AG04450 (cell line): ENCODE measurements around the gene GAS6. TPM values are rescaled to one million over a fixed set of nuclear protein-coding genes. Genes with fewer than 3 reads are reported as not detected.

ENCODE experiments used
- CTCF ChIA-PET: fragments of 300-600, 350-600 bp; formaldehyde crosslinking; extraction: SDS; loops from one replicate; lab custom pipeline; 2022; ENCODE audit warnings: antibody characterized with exemption, inconsistent platforms; lab: Charles Lee
- POLR2A ChIA-PET: fragments of 350-600 bp; formaldehyde crosslinking; extraction: SDS; loops from one replicate; lab custom pipeline; 2021; ENCODE audit warnings: antibody characterized with exemption, inconsistent platforms; lab: Yijun Ruan, JAX
- DNase-seq: peaks from one replicate; pipeline ENCODE4 v3.0.0-alpha.2; 2011; ENCODE audit warnings: low read depth, low spot score
- H3K27ac ChIP-seq: one replicate; pipeline ENCODE4 v1.5.1; 2012; ENCODE audit warnings: low read depth, low read length, control low read depth
- H3K27me3 ChIP-seq: one replicate; pipeline ENCODE4 v1.6.0; 2012; ENCODE audit warnings: low read length; ENCODE audit not compliant: control insufficient read depth, insufficient read depth
- H3K4me3 ChIP-seq: 2 replicates; pipeline ENCODE4 v1.5.1; 2011; ENCODE audit warnings: mild to moderate bottlenecking, low read depth, low read length, control low read depth
- H3K9me3 ChIP-seq: 2 replicates; pipeline ENCODE4 v1.5.1; 2012; ENCODE audit warnings: low read length; ENCODE audit not compliant: control insufficient read depth, insufficient read depth
- CTCF ChIP-seq: IDR thresholded peaks from 2 replicates; pipeline ENCODE4 v1.5.1; 2011; ENCODE audit warnings: low read depth, low read length, control low read depth, inconsistent platforms
- polyA plus RNA-seq: library from polyadenylated mRNA; depleted of rRNA; stranded (reverse); fragments of >200 nt; gene quantifications from 2 replicates; pipeline ENCODE4 v1.2.3, GENCODE V29; 2011

The GAS6 gene
- polyA plus RNA-seq, 1 experiment: 356 TPM

DNA sequence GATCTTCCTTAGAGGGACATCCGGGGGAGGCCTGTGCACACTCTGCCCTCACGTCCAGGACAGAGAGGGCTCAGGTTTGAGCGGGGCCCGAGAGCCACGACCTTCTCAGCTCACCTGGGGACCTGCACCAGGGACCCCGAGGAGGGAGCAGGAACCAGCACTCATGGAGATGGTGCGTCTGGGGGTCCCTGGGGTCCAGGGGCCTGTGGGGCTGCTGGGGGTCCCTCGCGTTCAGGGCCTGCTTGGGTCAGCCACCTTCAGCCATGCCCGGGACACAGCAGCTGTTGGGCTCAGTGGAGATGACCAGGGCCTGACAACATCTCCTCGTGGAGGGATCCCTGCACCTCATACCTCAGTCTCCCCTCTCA, 57.8 kb downstream of the GAS6 start:
- POLR2A ChIA-PET: no interaction called here
- Histone ChIP-seq H3K27ac (no peak overlapping the region), H3K4me3 (no peak overlapping the region), H3K9me3 (peaks cover 43% of the 10 kb centered on the region), H3K27me3 (no peaks in the 10 kb centered on the region)
- no peak for DNase-seq
- CTCF ChIA-PET: no interaction called here
- TF ChIP-seq CTCF: no peak

DNA sequence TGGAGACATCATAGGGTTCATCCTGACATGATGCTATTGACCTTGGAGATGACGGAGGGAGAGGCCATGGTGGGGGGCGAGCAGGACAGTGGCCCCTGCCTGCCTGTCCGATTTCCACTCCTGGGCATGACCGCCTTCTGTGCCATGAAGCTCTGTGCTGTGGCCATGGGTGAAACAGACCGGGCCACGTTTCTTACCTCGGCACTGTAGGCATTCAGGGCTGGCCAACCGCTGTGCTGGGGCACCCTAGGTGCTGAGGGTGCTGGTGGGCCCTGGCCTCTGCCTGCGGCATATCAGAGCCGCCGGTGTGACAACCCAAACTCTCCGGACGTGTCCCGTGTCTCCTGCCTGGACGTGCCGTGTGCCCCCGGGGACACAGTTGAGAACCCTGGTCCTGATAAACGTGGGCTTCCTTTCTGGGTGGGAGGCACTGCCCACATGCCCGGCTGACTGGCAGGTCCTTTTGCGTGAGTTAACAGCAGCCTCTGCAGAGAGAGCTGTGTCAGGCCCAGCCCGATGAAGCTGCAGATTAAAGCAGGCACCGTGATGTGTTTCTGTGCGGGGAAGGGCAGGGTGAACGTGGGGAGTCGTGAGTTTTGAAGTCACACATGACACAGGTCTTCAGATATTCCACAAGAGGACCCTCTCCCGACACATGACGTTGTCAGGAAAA, 58.3 kb downstream of the GAS6 start:
- no peaks in the 10 kb centered on the region for H3K27me3 ChIP-seq
- ChIA-PET CTCF (no interaction called here), POLR2A (no interaction called here)
- no peak overlapping the region for H3K27ac ChIP-seq
- TF ChIP-seq CTCF: no peak
- no peak for DNase-seq
- H3K9me3 ChIP-seq: peaks cover 40% of the 10 kb centered on the region
- H3K4me3 ChIP-seq: no peak overlapping the region

GRCh38 chr13:113804703-113805430, 59.0 kb downstream of the GAS6 start:
- CTCF ChIA-PET: no interaction called here

GRCh38 chr13:113804017-113804702, 59.7 kb downstream of the GAS6 start:
- Histone ChIP-seq H3K27ac (no peak overlapping the region), H3K9me3 (peaks cover 29% of the 10 kb centered on the region), H3K27me3 (no peaks in the 10 kb centered on the region), H3K4me3 (no peak overlapping the region)
- POLR2A ChIA-PET: interaction anchor here (0.7 kb wide), 1 partner anchor 9 kb away, joined by 3 read pairs; no protein-coding TSS in a partner anchor
- no peak for DNase-seq
- CTCF ChIA-PET: no interaction called here
- TF ChIP-seq CTCF: no peak

More at GRCh38 chr13:113804703-113805430, 59.0 kb downstream of the GAS6 start:
- no peak for TF ChIP-seq CTCF
- Histone ChIP-seq H3K4me3 (no peak overlapping the region), H3K9me3 (peaks cover 34% of the 10 kb centered on the region), H3K27ac (no peak overlapping the region), H3K27me3 (no peaks in the 10 kb centered on the region)
- DNase-seq: no peak
- POLR2A ChIA-PET: interaction anchor here (0.7 kb wide), 1 partner anchor 10 kb away, joined by 3 read pairs; no protein-coding TSS in a partner anchor
